GM20000 (cell line): ENCODE measurements around the gene ACSM5.

Experiments used
- DNase-seq: peaks from one replicate; pipeline ENCODE4 v3.0.0; 2012; ENCODE audit warnings: low spot score
- CTCF ChIP-seq: IDR thresholded peaks from 2 replicates; pipeline ENCODE4 v1.5.1; 2012; ENCODE audit warnings: mild to moderate bottlenecking, control low read depth; ENCODE audit errors: extremely low read depth, missing control alignments

Gene ACSM5

GRCh38 chr16:20380782-20381181, 28.6 kb upstream of the ACSM5 start:
- no peak for TF ChIP-seq CTCF
- no peak for DNase-seq

DNA sequence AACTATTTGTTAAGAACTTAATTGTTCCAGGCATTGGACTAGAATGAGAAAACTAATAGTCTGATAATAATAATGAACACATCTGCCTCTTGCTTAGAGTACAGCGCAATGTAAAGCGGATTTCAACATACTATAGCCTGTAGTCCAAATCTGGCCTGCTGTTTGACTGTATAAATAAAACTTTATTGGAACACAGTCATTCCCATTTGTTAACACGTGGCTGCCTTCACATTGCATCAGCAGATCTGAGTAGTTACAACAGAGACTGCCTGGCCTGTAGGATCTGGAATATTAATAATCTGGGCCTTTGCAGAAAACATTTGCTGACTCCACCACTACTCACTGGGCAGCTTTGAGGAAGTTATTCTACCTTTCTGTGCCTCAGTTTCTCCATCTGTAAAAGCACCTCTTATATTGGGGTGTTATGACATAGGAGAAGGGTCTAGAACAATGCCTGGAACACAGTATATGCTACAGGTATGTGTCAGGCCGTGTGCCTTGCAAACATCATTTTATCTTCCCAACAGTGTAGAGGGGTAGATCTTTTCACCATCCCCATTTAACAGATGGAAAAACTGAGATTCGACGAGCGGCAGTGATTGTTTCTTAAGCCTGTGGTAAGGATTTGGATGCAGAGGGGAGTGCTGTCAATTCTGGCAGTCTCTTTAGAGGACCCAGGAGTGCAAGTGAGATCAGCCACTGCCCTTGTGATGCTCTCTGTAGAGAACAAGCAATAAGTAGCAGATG, 27.0 kb upstream of the ACSM5 start:
- DNase-seq = no peak
- TF ChIP-seq CTCF = no peak

DNA sequence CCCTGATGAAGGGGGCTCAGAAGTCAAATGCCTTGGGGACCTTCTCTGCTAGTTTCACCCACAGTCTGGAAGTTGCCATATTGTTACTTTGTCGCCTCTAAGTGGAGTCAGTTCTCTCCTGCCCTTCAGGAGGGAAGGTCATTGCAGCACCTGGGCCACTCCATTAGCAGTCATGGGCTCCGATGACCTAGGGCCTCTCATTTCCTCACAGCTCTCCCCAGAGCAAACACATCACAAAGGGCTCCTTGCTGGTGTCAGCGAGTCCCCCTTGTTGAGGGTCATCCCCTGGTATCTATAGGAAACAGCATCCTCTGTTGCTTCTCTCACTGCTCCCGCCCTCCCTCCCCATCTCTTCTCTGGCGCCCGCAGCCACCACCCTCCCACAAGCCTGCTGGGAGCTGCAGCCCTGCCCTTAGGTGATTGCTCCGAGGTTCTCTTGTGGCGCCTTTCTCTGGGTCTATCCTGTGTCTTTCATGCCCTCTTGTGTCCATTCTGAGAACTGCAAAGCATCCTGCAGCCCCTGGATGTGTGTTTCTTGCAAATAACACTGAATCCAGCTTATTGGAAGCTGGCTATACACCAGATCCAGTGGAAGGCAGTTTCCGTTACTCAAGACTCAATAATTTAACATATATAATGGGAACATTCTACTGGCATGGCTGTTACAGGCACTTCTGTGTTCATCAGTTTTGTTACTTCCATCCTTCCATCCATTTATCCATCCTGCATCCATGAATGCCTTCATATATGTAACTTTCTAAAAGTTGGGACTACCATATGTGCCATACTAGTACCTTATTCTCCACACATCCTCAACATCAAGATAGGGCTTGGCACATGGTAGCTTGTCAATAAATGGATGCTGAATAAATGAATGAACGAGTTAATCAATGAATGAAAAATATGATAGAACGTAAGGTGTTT, 26.0 kb upstream of the ACSM5 start:
- DNase-seq = peak; percentile 61
- peak; percentile 68 for TF ChIP-seq CTCF

DNA sequence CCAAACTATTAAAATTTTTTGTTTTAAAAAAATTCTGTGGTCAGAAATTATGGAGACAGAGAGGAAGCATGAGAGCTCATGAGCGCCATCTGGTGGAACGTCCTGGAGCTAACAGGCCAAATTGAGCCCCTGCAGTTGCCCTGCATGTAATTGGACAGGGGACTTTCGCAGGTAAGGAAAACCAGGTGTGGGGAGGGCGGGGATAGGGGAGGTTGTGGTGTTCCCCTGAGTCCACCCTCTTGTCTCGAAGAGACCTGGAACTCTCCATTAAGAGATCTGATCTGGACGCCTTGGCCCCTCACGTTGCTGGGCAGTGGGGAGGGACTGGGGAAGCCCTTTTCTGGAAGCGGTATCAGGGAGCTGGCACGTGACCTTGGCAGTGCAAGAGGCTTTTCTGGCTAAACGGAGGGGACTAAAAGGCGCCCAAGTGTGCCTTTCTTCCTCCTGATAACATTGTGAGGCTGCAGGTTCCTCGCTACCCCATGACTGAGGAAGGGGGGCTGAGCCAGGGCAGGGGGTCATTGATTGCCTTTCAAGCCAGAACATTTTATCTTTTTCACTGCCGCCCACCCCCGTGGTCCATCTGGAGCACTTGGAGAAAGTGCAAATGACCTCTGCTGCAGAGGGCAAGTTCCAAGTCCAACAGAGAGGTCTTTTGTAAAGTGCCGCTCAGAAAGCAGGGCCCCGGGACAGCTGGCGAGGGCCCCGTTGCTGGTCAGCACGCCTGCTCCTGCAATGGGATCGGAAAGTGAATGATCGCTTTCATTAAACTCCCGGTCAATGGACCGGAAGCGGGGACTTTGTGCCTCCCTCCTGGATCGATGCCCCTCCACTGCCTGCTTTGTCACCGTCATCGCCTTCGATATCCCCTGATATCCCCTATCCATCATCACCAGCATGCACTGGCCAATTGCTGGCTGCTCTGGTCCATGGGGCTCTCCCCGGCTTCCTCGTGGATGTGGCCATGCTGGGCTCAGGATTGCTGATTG, 23.2 kb upstream of the ACSM5 start:
- DNase-seq = peak; percentile 57
- TF ChIP-seq CTCF = peak; percentile 64

DNA sequence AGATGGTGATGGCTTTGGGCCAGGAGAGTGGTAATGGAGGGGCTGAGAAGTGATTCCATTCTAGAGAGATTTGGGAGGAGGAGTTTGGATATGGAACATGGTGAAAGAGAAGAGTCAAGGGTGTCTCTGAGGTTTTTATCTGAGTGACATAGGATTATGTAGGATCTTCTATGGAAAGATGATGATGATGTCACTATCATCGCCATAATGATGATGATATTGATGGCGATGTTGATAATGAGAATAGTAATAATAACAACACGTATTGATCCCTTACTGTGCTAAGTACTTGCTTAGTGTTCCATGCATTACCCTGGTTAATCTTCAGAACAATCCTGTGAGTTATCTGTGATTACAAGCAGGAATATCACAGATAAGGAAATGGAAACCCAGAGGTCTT, 21.4 kb upstream of the ACSM5 start:
- no peak for DNase-seq
- no peak for TF ChIP-seq CTCF

GRCh38 chr16:20388854-20389253, 20.5 kb upstream of the ACSM5 start:
- DNase-seq = no peak
- TF ChIP-seq CTCF = no peak
